GM18517 (cell line): ENCODE measurements around the gene ASB13.
"Not testable (repeated sequence)": the region's sequence is repeated elsewhere in the genome, so short reads cannot be mapped to it uniquely, and the experiment has no call there.

Experiments
- ATAC-seq: cut with Tn5 transposase; IDR thresholded peaks from one replicate; pipeline ENCODE4 v1.9.1; 2021; ENCODE audit warnings: mild to moderate bottlenecking, moderate library complexity; ENCODE audit not compliant: unreplicated experiment

Gene ASB13

DNA sequence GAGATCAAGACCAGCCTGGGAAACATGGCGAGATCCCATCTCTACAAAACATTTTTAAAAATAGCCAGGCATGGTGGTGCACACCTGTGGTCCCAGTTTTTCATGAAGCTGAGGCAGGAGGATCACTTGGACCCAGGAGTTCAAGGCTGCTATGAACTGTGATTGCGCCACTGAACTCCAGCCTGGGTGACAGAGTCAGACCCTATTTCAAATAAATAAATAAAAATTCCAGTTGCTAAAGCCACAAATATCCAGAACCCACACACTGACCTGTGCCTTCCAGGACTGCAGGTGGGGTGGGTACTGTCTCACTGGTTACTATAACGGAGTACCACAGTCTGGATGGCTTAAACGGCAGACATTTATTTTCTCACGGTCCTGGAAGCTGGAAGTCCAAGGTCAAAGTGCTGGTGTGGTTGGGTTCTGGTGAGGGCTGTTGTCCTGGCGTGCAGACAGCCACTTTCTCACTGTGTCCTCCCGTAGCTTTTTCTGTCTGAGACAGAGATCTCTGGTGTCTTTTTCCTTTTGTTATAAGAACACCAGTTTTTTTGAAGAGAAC is 38.8 kb downstream of the ASB13 start:
- no peak for ATAC-seq

DNA sequence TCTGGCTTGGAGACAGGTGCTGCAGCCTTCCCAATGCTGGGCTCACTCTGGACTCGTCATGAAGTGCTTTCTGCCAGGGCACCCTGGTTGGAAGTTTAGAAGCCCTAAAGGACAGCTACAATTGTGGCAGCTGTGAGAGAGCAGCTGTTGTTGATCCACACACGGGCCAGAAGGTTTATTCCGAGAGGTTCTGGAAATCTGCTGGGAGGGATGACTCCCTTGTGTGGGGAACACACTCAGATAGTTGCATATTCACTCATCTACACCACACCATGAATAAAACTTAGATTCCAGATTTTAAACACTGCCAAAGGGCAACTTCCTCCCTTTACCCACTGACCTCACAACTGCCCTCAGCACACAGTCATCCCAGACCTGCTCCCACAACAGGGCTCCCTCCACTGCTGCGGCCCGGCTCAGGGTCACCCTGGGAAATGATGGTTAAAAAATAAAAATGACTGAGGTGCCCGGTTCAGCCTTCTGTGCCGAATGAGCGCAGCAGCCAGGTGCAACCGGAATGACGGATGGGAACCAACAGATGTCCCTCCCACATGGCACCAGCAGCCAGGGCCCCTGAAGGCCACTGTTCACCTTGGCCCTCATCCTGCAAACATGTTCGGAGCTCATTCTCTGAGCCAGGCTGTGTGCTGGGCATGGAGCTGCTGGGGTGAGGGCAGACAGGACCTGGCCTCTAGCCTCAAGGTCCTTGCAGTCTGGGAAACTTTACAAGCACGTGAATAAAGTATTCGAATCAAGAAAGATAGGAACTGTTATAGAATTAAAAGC is 40.2 kb downstream of the ASB13 start:
- ATAC-seq = no peak

DNA sequence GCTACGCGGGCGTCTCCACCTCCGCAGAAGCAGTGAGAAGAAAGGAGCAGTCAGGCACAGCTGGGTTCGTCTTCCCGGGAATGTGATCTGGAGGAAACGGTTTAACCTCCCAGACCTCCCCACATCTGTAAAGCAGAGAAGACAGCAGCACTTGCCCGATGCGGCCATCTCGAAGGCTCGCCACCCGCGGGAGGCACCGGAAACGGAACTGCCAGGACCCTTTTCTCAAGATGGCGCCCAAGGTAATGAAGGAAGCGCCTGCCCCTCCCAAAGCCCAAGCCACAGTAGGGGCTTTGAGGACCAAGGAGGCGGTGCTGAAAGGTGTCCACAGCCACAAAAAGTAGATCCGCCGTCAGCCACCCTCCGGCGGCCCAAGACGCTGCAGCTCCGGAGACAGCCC is 41.7 kb downstream of the ASB13 start:
- ATAC-seq = no peak

DNA sequence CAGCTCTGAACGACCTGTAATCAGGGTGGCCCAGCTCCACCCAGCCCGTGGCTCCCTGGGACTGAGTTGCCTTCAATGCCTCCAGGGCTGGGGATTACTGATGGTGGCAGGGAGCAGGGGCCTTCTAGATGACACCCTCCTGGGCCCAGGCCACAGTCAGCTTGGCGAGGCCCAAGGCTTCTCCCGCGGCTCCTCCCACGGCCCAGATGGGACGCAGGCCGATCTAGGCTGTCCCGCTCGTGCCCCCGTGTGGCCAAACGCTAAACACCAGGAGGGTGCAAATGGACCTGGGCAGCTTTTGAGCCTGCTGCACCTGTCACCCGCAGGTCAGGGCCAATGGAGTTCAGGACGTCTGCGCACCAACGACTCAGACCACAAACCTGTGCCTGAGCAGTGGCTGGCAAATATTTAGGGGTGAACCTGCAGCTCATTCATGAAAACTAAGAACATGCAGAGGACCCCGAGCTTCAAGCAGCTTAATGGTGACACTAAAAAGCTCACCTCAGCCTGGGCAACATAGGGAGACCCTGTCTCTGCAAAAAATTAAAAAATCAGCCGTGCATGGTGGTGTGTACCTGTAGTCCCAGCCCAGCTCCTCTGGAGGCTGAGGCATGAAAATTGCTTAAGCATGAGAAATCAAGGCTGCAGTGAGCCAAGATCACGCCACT is 43.2 kb downstream of the ASB13 start:
- ATAC-seq = peak; percentile 93

DNA sequence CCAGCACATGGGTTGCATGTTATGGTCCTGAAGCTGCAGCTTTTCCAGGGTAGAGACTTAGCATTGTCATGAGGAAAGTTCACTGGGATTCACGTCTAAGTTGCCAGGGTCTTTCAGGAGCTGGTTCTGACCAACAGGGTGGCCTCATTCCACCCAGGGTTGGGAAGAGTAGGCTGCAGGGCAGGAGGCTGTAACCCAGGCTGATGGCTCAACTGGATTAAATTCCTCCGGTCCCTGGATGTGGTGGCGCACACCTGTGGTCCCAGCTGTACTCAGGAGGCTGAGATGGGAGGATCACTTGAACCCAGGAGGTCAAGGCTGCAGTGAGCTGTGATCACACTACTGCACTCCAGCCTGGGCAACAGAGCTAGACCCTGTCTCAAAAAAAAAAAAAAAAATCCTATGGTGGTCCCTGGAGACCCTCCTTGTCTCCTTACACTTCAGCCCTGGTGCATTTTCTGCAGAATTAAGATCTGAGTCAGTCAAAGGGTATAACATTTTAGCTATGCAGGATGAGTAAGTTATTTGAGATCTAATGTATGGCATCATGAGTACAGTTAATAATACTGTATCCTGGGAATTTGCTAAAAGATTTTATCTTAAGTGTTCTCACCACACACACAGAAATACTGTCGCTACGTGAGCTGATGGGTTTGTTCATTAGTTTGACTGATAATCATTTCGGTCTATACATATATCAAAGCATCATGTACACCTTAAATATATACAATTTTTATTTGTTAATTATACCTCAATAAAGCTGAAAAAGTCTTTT is 44.0 kb downstream of the ASB13 start:
- ATAC-seq = no peak

DNA sequence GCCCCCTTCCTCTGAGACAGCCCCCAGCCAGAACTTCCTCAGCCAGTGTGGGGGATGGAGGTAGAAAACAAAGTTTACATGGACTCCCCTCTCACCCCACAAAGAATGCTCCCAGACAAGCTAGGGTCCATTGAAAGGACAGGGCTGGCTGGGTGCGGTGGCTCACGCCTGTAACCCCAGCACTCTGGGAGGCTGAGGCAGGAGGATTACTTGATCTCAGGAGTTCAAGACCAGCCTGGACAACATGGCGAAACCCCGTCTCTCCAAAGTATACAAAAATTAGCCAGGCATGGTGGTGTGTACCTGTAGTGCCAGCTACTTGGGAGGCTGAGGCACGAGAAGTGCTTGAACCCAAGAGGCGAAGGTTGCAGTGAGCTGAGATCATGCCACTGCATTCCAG is 45.0 kb downstream of the ASB13 start:
- ATAC-seq = not testable (repeated sequence)

DNA sequence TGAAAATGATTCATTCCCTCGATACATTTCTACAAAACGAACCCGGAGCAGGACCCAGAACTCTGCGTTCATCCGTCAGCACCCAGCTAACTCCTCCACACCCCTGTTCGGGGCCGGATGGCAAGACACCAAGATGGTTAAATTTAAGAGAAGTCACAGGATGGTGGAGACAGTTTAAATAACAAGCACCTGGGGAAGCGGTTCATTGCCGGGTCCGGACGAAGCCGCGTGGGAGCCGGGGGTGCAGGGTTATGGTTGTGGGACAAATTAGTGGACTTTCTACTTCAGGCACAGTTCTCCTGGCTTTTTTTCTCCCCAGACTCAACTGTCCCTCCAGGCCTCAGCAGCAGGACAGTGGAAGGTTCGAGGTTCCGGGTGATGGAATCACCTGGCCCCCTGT is 45.4 kb downstream of the ASB13 start:
- ATAC-seq = no peak

DNA sequence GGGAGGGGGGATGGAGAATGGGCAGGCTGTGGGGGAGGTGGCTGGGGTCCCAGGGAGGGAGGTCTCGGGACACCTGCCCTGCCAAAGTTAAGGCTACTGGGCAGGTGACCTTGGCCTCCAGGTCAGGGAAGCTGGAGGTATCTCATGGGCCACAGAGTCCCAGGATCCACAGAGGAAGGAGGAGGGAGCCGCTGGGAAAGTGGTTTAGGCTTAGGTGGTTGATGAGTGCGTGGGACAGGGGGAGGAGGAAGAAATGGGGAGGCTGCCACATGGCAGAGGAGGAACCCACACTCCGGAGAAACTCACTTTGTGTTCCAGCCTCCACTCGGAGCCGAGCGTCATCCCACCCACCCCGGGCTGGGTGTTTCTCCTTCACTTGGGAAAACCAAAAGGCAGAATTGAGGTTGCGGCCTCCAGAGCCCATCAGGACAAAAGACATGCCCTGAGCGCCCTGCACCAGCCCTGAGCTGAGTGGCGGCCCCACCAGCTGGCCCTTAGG is 46.1 kb downstream of the ASB13 start:
- no peak for ATAC-seq

DNA sequence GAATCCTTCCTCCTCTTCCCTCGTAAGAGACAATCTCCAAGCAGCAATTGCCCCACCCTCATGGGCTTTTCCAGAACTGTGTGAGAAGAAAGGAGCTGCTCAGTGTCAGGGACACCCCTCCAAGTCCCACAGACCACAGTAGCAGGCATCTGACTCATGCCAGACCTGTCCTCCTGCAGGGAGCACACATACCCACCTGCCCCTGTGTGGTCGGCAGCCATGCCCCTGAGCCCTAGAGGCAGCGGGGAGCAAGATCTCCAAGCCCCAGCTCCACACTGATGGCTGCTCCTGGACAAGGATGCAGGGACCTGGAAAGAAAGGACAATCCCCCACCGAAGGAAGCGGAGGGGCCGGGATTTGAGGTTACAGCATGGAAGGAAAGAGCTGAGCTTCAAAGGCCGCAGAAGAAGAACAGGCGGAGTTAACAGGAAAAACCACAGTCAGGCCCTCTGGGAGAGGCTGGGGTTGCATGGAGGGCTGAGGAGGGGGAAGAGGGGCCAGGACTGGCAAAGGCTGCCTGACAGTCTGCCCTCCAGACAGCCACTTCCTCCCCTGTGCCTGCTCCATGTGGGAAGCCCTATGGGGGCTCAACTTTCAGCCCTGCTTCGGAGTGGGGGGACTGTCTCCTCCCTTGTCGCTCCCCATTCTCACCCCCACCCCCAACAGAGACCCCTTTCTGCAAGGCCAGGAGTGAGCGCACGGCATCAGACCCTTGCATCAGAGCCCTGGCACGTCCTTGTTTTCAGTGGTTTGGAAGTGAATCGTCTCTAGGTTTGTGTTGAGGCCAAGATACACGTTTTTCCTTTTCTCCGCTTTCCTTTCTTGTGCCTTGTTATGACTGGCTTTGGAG is 46.8 kb downstream of the ASB13 start:
- ATAC-seq = no peak

DNA sequence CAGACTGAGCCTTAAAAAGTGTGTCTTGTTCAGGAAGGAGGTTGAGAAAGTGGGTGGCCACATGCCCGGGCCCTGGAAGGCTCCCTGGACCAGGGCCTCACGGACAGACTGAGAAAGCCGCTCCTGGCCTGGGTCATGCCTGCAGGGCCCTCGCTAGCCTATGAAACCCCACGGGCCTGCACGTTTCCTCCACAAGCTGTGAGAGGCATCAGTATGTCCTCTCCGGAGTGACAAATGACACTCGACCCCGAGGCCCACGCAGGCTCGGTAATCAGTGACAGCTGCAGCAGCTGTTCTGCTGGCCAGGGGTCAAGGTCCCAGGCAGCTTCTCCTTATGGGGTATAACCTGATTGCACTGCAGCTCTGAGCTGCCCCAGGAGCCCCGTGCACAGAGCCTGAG is 47.6 kb downstream of the ASB13 start:
- ATAC-seq = no peak

DNA sequence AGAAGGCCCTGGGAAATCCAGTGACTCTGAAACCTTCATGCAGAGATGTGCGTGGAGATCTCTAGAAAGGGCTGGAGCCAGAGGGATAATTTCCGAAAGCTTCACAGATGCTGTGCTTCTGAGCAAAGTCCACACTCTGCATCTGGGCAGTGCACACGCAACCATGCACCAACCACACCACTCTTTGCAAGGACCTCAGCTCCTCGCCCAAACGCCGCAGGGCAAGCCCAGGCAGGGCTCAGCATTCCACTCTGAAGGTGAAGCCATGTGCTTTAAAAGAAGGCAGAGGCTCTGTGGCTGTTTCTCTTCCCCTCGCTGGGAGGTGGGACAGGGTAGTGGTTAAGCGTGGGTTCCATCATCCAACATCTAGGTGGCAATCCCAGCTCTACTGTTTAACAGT is 48.4 kb downstream of the ASB13 start:
- no peak for ATAC-seq

DNA sequence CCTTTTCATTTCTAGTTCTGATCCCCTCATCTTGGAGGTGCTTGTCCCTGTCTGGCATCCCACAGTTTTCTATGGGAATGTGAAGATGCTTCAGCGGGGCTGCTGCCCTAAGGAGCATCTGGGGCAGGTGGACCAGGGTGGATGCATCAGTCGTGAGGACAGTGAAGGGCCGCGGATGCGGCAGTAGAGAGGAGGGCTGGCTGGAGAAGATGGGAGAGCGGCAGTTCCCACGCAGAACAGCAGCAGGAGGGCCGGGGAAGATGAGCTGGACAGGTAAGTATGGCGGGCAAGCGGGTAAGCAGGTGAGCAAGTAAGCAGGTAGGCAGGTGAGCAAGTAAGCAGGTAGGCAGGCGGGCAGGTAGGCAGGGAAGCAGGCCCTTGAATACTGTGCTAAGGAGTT is 48.9 kb downstream of the ASB13 start:
- no peak for ATAC-seq

DNA sequence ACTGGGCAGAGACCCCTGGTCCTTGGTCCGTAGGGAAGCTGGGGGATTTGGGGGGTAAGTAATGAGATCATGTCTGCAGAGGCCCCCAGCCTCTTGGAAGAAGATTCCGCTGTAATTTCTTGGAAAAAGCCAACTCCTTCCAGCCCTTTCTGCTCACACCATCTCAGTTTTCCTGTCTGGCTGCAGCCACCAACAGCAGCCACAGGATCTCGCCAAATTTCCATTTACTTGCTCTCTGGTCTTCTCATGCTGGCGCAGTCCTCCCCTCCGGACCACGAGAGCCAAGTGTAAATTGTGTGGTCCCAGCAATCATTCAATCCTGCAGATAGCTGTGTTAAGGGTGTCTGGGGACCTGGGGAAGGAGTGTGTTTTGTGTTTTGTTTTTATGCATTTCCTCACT is 49.6 kb downstream of the ASB13 start:
- no peak for ATAC-seq

DNA sequence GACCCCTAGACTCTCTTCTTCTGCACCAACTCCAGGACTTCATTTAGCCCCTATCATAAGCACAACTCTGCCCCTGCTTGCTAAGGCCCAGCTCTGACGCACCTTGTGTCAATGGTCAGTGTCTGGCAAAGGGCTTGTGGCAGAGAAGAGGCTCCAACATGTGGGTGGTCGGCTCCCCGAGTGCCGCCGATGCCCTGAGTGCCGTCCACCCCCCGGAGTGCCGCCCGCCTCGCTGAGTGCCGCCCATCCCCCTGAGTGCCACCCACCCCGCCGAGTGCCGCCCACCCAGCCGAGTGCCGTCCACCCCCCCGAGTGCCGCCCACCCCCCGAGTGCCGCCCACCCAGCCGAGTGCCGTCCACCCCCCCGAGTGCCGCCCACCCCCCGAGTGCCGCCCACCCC is 50.3 kb downstream of the ASB13 start:
- ATAC-seq = no peak

DNA sequence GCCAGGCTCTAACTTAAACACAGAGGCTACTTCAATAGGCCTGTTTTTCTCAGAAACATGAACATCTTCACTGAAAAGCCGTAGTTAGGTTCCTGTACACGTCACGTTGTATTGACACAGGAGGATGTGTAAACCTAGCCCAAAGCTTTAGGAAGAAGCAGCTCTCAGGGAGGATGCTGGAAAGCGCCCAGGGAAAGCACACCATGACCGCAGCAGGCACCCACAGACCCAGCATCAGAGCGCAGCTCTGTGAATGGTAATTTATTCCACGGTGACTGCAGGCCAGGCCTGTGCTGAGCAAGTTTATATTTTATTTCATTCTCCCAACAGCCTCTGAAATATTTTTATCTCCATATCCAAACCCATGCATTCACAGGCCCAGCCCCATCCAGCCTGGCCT is 51.1 kb downstream of the ASB13 start:
- ATAC-seq = no peak

DNA sequence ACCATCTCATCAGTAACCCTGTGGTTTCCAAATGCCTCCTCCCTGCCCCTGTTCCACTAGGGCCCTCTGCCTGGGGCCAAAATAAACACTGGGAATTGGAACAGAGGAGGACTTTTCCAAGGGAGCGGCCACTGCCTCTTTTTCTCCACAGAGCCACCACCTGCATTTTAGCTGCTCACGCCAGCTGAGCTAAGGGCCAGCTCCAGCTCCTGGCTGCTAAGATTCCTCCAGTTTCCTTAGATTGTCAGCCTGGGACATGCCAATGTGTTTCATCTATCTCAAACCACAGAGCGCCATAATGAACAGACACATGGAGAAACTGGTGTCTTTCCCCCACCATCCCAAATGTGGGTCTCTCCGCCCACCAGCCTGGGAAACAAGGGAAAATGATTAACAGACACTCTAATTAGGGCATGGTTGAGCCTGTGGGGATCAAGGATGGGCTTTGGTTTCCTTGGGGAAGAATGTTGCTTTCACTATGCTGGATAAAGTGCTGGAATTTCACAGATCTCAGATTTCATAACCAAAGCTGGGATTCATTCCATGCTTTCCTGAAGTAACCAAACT is 52.2 kb downstream of the ASB13 start:
- no peak for ATAC-seq

DNA sequence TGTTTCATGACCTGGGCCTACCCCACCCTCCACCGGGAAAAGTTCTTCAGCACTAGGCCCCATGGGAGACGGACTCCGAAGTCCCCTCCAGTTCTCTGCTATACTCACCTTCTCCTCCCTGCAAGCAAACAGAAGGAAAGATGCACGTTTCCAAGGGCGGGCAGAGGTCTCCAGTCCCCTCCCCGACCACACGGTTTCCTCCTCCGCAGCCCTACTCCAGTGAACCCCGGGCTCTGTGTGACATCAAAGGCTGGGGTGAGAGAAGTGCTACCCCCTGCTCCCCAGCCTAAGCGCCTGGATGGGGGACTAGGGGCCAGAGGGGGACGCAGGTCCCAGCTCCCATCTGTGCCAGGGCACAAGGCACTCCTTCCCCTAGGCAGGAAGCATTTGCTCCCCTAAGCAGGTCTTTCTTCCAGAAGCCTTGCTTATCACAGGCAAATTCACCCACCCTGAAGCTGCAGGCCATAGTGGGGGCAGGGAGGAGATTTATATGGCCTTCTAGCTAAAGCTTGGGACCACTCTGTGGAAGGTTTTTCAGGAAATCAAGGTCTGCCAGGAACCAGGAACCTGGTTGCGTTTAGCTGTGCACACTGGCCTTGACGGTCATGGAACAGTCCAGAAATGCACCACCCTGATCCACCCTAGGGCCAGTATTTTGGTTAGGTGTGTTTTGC is 52.8 kb downstream of the ASB13 start:
- no peak for ATAC-seq

DNA sequence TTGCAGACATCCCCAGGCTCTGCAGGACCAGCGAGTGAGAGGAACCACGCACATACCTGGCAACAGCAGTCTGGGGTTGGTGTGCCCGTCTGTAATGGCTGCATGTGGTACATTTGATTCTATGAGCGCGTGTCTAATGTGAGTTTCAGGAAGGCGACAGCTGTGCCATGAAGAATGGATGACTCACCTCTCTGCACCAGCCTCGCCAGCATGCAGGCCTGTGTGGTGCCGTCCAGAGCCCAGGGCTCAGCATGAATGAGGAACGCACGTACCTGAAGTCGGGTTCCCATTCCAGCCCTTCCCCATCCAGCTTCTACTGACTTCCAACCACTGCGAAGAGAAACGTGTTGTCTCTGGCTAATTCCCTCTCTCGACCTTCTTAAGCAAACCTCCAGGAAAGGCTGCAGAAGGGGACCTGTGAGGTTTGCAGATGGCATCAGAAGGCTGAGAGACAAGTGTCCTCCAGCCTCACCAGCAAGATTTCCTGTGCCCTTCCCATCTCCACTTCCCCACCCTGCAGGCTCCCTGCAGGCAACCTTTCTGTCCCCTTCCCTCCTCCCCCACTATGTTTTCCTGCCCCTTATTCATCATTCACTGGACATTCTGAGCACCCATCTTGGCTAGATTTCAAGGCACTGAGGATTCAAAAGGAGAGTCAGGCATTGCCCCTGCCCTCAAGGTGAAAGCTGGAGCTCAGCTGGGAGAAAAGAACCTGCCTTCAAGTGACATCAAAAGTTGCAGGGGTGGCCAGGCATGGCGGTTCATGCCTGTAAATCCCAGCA is 54.3 kb downstream of the ASB13 start:
- no peak for ATAC-seq
